Lower leg skin (tissue), 3 donors: ENCODE results near the gene EML6.

Source experiments
- POLR2A ChIP-seq, 2 donors: fragments of 450-650 bp; IDR thresholded peaks; one replicate each; pipeline ENCODE4 v1.6.1; 2016 to 2017; ENCODE audit warnings: antibody characterized with exemption in 2 of 2, mild to moderate bottlenecking in 1 of 2, moderate library complexity in 1 of 2
- TF ChIP-seq, protein P1 (sequence below), 3 donors: fragments of 450-650 bp; IDR thresholded peaks; one replicate each; pipeline ENCODE4 v1.5.1; 2016; ENCODE audit warnings: antibody characterized with exemption in 3 of 3, mild to moderate bottlenecking in 3 of 3, moderate library complexity in 2 of 3

- TF ChIP-seq, protein P1, sequence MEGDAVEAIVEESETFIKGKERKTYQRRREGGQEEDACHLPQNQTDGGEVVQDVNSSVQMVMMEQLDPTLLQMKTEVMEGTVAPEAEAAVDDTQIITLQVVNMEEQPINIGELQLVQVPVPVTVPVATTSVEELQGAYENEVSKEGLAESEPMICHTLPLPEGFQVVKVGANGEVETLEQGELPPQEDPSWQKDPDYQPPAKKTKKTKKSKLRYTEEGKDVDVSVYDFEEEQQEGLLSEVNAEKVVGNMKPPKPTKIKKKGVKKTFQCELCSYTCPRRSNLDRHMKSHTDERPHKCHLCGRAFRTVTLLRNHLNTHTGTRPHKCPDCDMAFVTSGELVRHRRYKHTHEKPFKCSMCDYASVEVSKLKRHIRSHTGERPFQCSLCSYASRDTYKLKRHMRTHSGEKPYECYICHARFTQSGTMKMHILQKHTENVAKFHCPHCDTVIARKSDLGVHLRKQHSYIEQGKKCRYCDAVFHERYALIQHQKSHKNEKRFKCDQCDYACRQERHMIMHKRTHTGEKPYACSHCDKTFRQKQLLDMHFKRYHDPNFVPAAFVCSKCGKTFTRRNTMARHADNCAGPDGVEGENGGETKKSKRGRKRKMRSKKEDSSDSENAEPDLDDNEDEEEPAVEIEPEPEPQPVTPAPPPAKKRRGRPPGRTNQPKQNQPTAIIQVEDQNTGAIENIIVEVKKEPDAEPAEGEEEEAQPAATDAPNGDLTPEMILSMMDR (IDR thresholded peaks at IDR 0.05), result no peak
- no peak for TF ChIP-seq POLR2A (IDR thresholded peaks at IDR 0.05)
Observed at GRCh38 chr2:54947136-54947535, 223.7 kb downstream of the EML6 start.
